ENCODE data around the gene RBP3. TPM values are rescaled to one million over a fixed set of nuclear protein-coding genes. Genes with fewer than 3 reads are reported as not detected.

Gene RBP3
- total RNA-seq, 1 experiment from 2014 or later, result not detected

DNA sequence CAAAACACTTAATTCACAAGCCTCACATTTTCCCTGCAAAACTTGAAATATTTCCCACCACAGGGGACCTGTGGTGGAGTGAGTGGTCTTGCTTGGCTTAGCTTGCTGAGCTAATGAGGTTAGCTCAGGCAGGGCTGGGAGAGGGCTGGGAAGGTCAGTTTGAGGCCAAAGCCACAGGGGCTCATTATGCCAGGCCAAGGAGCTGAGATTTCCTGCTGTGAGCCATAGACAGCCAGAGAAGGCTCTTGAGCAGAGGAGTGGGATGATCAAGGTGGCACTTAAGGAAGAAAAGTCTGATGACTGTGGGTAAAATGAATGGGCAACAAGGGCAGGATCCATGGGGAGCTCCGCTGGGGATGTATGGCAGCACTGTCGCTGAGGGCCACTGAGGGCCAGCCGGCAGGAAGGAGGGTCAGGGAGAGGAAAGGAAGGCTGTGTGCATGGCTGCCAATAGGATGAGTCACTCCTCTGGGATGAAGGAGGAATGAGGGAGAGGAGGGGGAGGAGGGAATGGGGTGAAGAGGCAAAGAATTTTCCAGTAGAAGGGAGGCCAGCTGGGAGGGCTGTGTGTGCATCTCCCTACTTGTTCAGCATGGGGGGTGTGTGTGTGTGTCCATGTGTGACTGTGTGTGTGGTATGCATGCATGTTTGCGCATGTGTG lies 54.6 kb downstream of the RBP3 start:
- H3K79me2 ChIP-seq (ENCODE audit: low read length), result no peaks in the 10 kb centered on the region
- H3K36me3 ChIP-seq (ENCODE audit: insufficient read depth, low read length), result no peaks in the 10 kb centered on the region
- no peaks in the 10 kb centered on the region for H4K20me1 ChIP-seq (ENCODE audit: insufficient read depth, low read depth, low read length)
- DNase-seq, result no peak
- no peaks in the 10 kb centered on the region for H3K9me2 ChIP-seq (replicated peaks; ENCODE audit: insufficient read depth, low read length)
- H3K4me1 ChIP-seq (ENCODE audit: low read length), result no peaks in the 10 kb centered on the region
- H3K4me2 ChIP-seq (ENCODE audit: low read depth, low read length, poor library complexity, severe bottlenecking), result no peak overlapping the region
- H3K9ac ChIP-seq (ENCODE audit: low read length), result no peak overlapping the region
- no peak overlapping the region for H2AFZ ChIP-seq (ENCODE audit: low read length)
- H3K27me3 ChIP-seq (ENCODE audit: low read length), result no peaks in the 10 kb centered on the region
- H3K27ac ChIP-seq (ENCODE audit: low read length), result no peak overlapping the region
- no peak overlapping the region for H3K4me3 ChIP-seq (ENCODE audit: low read length)
- H3K9me3 ChIP-seq (ENCODE audit: low read length), result no peaks in the 10 kb centered on the region

DNA sequence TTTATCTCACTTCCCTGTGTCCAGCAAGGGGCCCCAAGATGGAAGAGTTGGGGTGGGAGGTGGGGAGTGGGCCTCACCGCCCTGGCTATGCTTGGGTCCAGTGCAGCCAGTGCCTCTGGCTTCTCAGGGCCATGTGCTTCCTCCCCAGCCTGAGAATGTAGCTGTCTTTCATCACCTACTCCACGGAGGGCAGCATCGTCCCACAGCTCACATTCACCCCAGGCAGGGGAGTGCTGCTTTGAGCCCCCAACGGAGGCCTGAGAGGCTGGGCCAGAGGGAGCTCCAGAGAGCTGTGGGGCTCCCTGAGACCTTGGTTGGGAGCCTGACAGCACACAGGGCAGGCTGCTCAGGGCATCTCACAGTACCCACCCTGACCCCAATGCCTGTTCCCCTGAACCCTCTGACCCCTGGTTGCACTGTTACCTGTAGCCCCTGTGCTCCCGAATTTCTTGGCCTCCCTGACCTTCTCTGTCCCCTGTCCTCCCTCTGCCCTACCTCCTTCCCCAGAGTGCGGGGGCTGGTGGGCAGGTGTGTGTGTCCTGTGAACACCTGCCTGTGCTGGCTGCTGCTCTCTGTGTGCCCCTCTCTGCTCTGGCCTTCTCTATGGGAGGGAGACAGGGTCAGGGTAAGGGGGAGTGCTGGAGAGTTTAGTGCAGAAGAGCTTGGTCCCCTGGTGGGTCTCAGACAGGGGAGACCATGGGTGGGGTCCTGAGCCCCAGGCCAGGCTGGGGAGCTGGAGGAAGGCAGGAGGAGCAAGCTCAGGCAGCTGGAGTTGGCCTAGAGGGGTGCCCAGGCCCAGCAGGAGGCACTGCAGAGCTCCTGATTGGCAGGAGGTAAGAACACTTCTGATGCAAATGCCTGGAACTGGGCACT lies 55.5 kb downstream of the RBP3 start:
- Histone ChIP-seq H2AFZ (ENCODE audit: low read length) (no peak overlapping the region), H3K79me2 (ENCODE audit: low read length) (no peaks in the 10 kb centered on the region), H3K9ac (ENCODE audit: low read length) (no peak overlapping the region), H3K4me2 (ENCODE audit: low read depth, low read length, poor library complexity, severe bottlenecking) (no peak overlapping the region), H3K27me3 (ENCODE audit: low read length) (no peaks in the 10 kb centered on the region), H3K4me1 (ENCODE audit: low read length) (no peaks in the 10 kb centered on the region), H4K20me1 (ENCODE audit: insufficient read depth, low read depth, low read length) (no peaks in the 10 kb centered on the region), H3K27ac (ENCODE audit: low read length) (no peak overlapping the region), H3K9me2 (replicated peaks; ENCODE audit: insufficient read depth, low read length) (no peaks in the 10 kb centered on the region), H3K4me3 (ENCODE audit: low read length) (no peak overlapping the region), H3K36me3 (ENCODE audit: insufficient read depth, low read length) (no peaks in the 10 kb centered on the region), H3K9me3 (ENCODE audit: low read length) (no peaks in the 10 kb centered on the region)
- DNase-seq, result peak; percentile 61

DNA sequence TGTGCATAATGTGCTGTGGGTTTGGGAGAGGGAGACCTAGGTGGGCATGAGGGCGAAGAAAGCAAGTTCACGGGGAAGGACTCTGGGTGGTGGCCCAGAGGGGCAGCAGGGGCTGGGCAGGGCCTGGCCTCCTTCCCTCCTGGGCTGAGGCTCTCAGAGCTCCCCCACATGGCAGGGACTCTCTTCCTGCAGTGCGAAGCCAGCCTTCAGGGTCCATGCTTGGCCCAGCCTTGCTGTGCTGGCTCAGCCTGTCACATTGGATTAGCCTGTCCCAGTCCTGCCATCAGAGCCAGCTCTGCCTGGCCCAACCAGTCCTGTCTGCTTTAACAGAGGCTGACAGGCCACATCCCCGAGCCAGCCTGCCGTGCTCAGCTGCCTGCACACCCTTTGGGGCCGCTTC lies 56.3 kb downstream of the RBP3 start:
- Histone ChIP-seq H3K79me2 (ENCODE audit: low read length) (no peaks in the 10 kb centered on the region), H3K27me3 (ENCODE audit: low read length) (no peaks in the 10 kb centered on the region), H4K20me1 (ENCODE audit: insufficient read depth, low read depth, low read length) (no peaks in the 10 kb centered on the region), H3K9me3 (ENCODE audit: low read length) (no peaks in the 10 kb centered on the region), H3K4me1 (ENCODE audit: low read length) (no peaks in the 10 kb centered on the region), H3K27ac (ENCODE audit: low read length) (no peak overlapping the region), H3K9ac (ENCODE audit: low read length) (no peak overlapping the region), H2AFZ (ENCODE audit: low read length) (no peak overlapping the region), H3K4me3 (ENCODE audit: low read length) (no peak overlapping the region), H3K4me2 (ENCODE audit: low read depth, low read length, poor library complexity, severe bottlenecking) (no peak overlapping the region), H3K9me2 (replicated peaks; ENCODE audit: insufficient read depth, low read length) (no peaks in the 10 kb centered on the region), H3K36me3 (ENCODE audit: insufficient read depth, low read length) (no peaks in the 10 kb centered on the region)
- DNase-seq, result no peak

DNA sequence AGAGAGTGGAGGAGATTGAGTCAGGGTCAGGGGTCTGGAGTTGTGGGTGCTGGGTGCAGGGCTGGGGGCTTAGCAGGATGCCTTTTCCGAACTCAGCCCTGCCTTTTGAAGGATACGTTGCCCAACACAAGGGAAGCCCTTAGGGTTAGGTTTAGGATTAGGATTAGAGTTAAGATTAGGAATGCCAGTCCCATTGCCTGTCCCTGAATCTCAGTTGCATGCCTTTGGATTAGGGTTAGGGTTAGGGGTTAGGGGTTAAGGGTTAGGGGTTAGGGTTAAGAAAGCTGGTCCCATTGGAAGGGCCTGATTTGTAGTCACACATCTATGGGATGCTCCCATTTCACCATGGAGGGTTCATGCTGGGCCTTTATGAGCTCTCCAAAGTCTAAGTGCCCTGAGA lies 56.8 kb downstream of the RBP3 start:
- Histone ChIP-seq H3K36me3 (ENCODE audit: insufficient read depth, low read length) (no peaks in the 10 kb centered on the region), H3K4me1 (ENCODE audit: low read length) (no peaks in the 10 kb centered on the region), H3K27ac (ENCODE audit: low read length) (no peak overlapping the region), H4K20me1 (ENCODE audit: insufficient read depth, low read depth, low read length) (no peaks in the 10 kb centered on the region), H3K27me3 (ENCODE audit: low read length) (no peaks in the 10 kb centered on the region), H3K9me2 (replicated peaks; ENCODE audit: insufficient read depth, low read length) (no peaks in the 10 kb centered on the region), H3K79me2 (ENCODE audit: low read length) (no peaks in the 10 kb centered on the region), H2AFZ (ENCODE audit: low read length) (no peak overlapping the region), H3K4me3 (ENCODE audit: low read length) (no peak overlapping the region), H3K9ac (ENCODE audit: low read length) (no peak overlapping the region), H3K4me2 (ENCODE audit: low read depth, low read length, poor library complexity, severe bottlenecking) (no peak overlapping the region), H3K9me3 (ENCODE audit: low read length) (no peaks in the 10 kb centered on the region)
- no peak for DNase-seq

DNA sequence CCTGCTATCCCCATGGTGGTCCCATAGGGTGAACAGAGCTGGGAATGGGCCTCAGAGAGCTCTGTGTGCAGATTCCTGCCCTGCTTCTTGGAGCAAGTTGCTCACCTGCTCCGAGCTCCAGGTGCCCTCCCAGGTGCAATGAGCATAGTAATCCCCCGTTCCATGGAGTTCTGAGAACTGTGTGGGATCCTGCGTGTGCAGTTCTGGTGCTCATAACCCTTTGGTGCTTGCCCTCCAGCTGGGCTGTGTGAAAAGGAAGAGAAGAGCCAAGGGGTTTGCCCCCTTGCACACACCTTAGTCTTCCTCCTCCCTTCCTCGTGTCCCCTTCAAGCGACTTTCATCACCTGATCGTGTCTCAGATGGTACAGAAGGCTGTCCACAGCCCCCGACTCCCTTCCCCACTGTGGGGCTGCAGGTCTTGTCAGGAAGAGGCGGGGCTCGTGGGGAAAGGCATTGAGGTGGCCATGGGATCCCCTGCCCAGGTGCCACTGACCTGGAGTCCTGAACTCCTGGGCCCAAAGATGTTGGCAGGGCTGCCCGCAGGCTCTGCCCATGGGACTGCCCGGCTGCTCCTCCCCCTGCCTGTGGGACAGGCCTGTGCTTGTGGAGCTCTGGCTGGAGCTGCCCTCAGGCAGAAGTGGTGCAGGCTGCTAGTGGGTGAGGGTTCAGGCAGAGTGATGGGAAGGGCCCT lies 57.8 kb downstream of the RBP3 start:
- DNase-seq, result no peak
- H3K4me1 ChIP-seq (ENCODE audit: low read length), result no peaks in the 10 kb centered on the region
- no peaks in the 10 kb centered on the region for H3K9me2 ChIP-seq (replicated peaks; ENCODE audit: insufficient read depth, low read length)
- H3K9me3 ChIP-seq (ENCODE audit: low read length), result no peaks in the 10 kb centered on the region
- no peaks in the 10 kb centered on the region for H3K27me3 ChIP-seq (ENCODE audit: low read length)
- H3K36me3 ChIP-seq (ENCODE audit: insufficient read depth, low read length), result no peaks in the 10 kb centered on the region
- no peak overlapping the region for H3K9ac ChIP-seq (ENCODE audit: low read length)
- no peaks in the 10 kb centered on the region for H4K20me1 ChIP-seq (ENCODE audit: insufficient read depth, low read depth, low read length)
- H3K27ac ChIP-seq (ENCODE audit: low read length), result no peak overlapping the region
- no peak overlapping the region for H2AFZ ChIP-seq (ENCODE audit: low read length)
- no peak overlapping the region for H3K4me3 ChIP-seq (ENCODE audit: low read length)
- H3K4me2 ChIP-seq (ENCODE audit: low read depth, low read length, poor library complexity, severe bottlenecking), result no peak overlapping the region
- no peaks in the 10 kb centered on the region for H3K79me2 ChIP-seq (ENCODE audit: low read length)

DNA sequence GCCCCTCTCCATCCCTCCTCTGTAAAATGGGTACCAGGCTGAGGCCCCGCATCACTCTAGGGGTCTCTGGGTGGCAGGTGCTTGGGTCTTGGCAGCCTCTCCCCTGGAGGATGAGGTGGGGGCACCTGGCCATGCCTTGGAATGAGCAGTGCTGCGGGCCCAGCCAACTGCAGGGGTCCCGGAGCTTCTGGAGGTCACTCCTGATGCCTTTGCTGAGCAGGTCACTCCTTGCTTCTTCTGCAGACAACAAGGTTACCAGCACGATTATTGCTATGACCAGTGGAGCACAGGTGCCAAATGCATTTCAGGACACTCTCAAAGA lies 58.3 kb downstream of the RBP3 start:
- Histone ChIP-seq H3K9me2 (replicated peaks; ENCODE audit: insufficient read depth, low read length) (no peaks in the 10 kb centered on the region), H3K79me2 (ENCODE audit: low read length) (no peaks in the 10 kb centered on the region), H3K36me3 (ENCODE audit: insufficient read depth, low read length) (no peaks in the 10 kb centered on the region), H3K9me3 (ENCODE audit: low read length) (no peaks in the 10 kb centered on the region), H3K4me3 (ENCODE audit: low read length) (no peak overlapping the region), H4K20me1 (ENCODE audit: insufficient read depth, low read depth, low read length) (no peaks in the 10 kb centered on the region), H3K9ac (ENCODE audit: low read length) (no peak overlapping the region), H3K27me3 (ENCODE audit: low read length) (no peaks in the 10 kb centered on the region), H3K4me2 (ENCODE audit: low read depth, low read length, poor library complexity, severe bottlenecking) (no peak overlapping the region), H2AFZ (ENCODE audit: low read length) (no peak overlapping the region), H3K27ac (ENCODE audit: low read length) (no peak overlapping the region), H3K4me1 (ENCODE audit: low read length) (no peaks in the 10 kb centered on the region)
- DNase-seq, result no peak

DNA sequence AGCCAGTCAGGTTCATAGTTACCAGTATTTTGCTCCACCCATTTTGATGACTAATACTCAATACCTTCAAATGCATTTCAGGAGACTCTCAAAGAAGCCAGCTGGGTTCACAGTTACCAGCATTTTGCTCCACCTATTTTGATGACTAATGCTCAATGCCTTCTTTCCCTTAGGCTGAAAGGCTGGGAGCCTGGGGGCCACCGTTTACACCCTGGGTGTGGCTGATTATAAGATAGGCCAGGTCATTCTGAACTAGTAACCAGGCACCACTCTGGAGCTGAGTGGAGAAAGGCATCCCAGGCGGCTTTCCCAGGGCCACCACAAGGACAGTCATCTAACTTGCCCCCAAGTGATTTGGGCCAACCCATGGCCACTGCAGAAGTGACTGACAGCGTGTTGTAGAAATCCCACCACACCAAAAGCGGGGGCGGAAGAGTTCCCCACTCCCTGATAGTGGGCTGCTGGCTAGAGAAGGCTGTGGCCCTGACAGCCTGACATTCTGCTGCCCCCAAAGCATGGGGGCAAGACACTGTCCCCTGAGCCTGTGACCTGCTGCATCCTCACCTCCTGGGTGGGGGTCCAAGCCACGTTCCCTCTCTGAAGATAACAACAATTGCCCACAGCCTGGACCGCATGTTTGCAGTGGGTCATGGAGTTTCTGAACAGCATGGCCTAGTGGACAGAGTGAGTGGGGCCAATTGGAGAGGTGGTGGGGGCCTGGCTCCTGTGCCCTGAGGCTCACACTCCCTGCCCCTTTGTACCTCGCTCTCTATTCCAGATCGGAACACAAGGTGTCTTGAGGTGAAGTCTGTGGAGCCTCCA lies 58.9 kb downstream of the RBP3 start:
- H2AFZ ChIP-seq (ENCODE audit: low read length), result no peak overlapping the region
- H3K4me3 ChIP-seq (ENCODE audit: low read length), result no peak overlapping the region
- no peaks in the 10 kb centered on the region for H3K27me3 ChIP-seq (ENCODE audit: low read length)
- H3K79me2 ChIP-seq (ENCODE audit: low read length), result no peaks in the 10 kb centered on the region
- H3K9me2 ChIP-seq (replicated peaks; ENCODE audit: insufficient read depth, low read length), result no peaks in the 10 kb centered on the region
- H3K9me3 ChIP-seq (ENCODE audit: low read length), result no peaks in the 10 kb centered on the region
- no peak overlapping the region for H3K9ac ChIP-seq (ENCODE audit: low read length)
- H3K27ac ChIP-seq (ENCODE audit: low read length), result no peak overlapping the region
- H3K36me3 ChIP-seq (ENCODE audit: insufficient read depth, low read length), result no peaks in the 10 kb centered on the region
- H3K4me1 ChIP-seq (ENCODE audit: low read length), result no peaks in the 10 kb centered on the region
- no peak overlapping the region for H3K4me2 ChIP-seq (ENCODE audit: low read depth, low read length, poor library complexity, severe bottlenecking)
- H4K20me1 ChIP-seq (ENCODE audit: insufficient read depth, low read depth, low read length), result no peaks in the 10 kb centered on the region
- no peak for DNase-seq

All from Karpas-422 (cell line).